Fibroblast of villous mesenchyme (primary cell): Measurements from ENCODE around the gene PHF21A. TPM values are rescaled to one million over a fixed set of nuclear protein-coding genes. Genes with fewer than 3 reads are reported as not detected.

Source experiments
- DNase-seq: peaks from one replicate; pipeline ENCODE4 v3.0.0-alpha.2; 2010; ENCODE audit warnings: low read depth
- H3K4me3 ChIP-seq: 2 replicates; pipeline ENCODE4 v1.5.1; 2011; ENCODE audit warnings: low read depth, mild to moderate bottlenecking, low read length
- total RNA-seq: library from RNA; depleted of rRNA; stranded (reverse); fragments of >200 nt; gene quantifications from 2 replicates; pipeline ENCODE4 v1.2.3, GENCODE V29; 2012
- TF ChIP-seq, protein P1 (sequence below): IDR thresholded peaks from 2 replicates; pipeline ENCODE4 v1.5.1; 2012; ENCODE audit warnings: low read depth, mild to moderate bottlenecking, low read length; ENCODE audit not compliant: insufficient read depth

Gene PHF21A
- total RNA-seq, 1 donor: 15.5 TPM

DNA sequence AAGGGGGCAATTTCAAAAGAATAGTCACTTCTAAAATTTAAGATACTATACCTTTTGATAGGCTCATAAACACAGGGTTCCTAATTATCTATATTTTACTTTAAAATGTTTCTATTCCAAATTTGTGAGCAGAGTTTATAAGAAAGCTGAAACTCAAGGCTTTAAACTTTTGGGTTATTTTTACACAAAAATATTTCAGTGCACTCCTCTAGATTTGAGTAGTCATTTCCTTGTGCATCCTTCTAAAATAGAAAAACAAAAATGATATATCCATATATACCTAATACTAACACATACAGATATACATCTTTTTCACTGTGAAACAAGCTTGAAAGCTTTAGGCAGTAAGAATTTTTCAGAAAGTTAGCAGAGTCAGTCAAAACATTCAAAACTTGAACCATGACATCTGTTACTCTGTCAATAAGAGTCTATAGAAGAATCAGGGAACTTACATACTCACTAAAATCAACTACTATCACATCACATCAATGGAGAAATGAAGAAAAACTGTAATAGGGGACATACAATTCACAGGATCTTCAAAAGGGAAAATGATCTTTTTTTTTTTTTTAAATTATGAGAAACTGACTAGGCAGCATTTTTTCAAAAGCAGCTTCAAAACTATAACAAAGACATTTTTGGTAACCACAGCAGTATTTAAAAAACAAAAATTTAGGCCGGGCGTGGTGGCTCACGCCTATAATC is 5.1 kb downstream of the PHF21A start:
- no peak overlapping the region for H3K4me3 ChIP-seq
- no peak for DNase-seq
- TF ChIP-seq, protein P1, sequence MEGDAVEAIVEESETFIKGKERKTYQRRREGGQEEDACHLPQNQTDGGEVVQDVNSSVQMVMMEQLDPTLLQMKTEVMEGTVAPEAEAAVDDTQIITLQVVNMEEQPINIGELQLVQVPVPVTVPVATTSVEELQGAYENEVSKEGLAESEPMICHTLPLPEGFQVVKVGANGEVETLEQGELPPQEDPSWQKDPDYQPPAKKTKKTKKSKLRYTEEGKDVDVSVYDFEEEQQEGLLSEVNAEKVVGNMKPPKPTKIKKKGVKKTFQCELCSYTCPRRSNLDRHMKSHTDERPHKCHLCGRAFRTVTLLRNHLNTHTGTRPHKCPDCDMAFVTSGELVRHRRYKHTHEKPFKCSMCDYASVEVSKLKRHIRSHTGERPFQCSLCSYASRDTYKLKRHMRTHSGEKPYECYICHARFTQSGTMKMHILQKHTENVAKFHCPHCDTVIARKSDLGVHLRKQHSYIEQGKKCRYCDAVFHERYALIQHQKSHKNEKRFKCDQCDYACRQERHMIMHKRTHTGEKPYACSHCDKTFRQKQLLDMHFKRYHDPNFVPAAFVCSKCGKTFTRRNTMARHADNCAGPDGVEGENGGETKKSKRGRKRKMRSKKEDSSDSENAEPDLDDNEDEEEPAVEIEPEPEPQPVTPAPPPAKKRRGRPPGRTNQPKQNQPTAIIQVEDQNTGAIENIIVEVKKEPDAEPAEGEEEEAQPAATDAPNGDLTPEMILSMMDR: no peak

DNA sequence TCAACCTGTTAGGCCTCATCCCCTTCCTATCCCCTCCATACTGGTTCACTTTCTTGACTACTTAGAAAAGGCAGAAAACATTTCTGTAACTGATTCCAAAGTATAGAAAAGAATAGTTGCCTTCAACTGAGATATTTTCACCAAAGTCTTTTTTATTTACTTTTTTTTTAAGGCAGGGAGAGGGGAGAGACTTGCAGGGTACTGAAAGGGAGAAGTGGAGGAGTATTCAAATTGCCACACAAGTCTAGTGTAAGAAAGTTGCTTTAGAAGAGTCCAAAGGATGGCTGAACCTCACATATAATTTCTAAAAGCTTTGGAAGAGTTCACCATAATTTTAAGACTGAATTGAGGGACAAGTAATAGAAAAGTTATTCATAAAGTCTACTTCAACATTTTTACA is 6.3 kb downstream of the PHF21A start:
- no peak overlapping the region for H3K4me3 ChIP-seq
- DNase-seq: no peak
- TF ChIP-seq, protein P1: no peak

DNA sequence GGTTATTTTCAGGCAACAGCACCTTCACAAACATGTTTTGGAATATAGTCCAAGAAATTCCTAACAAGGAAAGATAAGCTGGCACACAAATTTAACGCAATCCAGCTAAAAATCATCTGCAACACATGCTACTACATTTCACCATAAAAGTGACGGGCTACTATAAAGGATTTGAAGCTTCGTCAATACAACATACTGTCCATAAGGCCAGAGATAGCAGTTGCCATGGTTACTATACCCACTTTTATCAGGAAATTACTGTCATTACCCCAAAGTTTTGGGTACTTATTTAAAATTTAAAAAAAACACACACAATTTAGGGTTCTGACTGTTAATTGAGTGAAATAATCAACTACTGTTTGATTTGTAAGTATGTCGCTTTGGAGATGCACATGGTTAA is 6.9 kb downstream of the PHF21A start:
- TF ChIP-seq, protein P1: no peak
- DNase-seq: no peak
- no peak overlapping the region for H3K4me3 ChIP-seq

DNA sequence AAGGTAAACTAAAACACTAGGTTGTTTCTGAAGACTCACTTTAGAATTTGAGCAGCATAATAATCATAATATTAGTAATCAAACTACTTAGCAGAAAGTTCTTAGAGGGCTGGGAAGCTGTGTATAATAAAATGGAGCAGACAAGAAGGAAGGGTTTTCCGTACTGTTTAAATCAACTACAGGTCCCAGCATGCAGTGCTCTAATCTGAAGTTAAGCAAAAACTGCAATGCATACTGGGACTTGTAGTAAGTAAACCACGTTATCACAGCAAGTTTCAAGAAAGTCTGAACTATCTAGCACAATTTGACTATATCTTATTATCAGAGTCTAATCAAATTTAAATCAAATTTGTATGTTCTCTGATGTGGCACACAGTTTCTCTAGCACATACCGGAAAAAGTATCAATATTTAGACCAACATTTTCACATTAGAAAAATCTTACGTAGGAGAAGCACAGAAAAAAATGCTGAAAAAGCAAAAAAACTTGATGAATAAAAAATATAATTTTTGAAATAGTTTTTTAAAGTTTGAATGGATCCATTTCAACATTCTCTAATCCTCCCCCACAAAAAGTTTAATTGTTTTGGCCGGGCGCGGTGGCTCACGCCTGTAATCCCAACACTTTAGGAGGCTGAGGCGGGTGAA is 8.2 kb downstream of the PHF21A start:
- TF ChIP-seq, protein P1: no peak
- peak; percentile 55 for DNase-seq
- H3K4me3 ChIP-seq: no peak overlapping the region

DNA sequence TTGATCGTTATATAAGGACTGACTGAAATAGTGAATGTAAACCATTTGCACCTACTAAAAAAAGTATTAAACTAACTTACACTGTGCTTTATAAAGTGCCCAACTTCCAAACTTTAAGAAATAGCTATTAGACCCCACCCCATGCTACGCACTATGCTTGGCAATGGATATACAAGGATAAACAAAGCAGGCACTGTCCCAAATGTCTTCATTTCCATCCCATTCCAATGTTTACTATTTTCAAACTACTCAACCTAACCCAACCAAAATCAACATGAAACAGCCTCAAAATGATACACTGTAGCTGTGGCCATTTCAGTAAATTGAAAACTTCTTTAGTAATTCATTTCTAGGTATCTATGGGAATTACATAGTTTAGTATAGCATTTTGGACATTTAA is 12.5 kb downstream of the PHF21A start:
- no peak overlapping the region for H3K4me3 ChIP-seq
- TF ChIP-seq, protein P1: no peak
- DNase-seq: no peak

DNA sequence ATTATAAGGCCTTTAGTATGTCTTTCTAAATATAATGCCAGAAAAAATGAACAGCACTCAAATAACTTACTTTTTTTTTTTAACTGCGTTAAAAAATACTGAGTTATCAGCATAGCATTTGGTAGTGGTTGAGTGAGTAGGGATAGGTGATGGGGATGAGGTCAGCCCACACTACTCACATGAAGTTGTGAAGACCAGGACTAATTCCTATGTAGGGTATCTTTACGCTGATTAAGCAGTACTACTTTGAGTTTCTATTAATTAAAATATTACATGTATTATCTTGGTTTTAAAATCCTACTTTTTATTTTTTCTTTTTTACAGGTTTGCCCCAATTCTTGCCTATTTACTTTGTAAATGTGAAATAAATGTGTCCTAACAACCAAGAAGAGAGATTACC is 13.5 kb downstream of the PHF21A start:
- TF ChIP-seq, protein P1: no peak
- no peak for DNase-seq
- no peak overlapping the region for H3K4me3 ChIP-seq
